HEK293 (cell line): ENCODE results near the gene UNK.

Experiments
- BCL11B ChIP-seq: fragments of 450-650 bp; formaldehyde crosslinking; IDR thresholded peaks from 2 replicates; pipeline ENCODE4 v1.5.1; 2016; ENCODE audit warnings: low read depth, missing biosample characterization, missing genetic modification characterization
- CTCF ChIP-seq: fragments of 450-650 bp; formaldehyde crosslinking; IDR thresholded peaks from 2 replicates; pipeline ENCODE4 v1.5.1; 2016; ENCODE audit warnings: missing biosample characterization, missing genetic modification characterization
- ELK4 ChIP-seq: IDR thresholded peaks from 2 replicates; pipeline ENCODE4 v1.6.1; 2011; ENCODE audit warnings: mild to moderate bottlenecking, low read depth, low read length, borderline replicate concordance
- HOXA7 ChIP-seq: sonication (generic); formaldehyde crosslinking; IDR thresholded peaks from 2 replicates; pipeline ENCODE4 v1.8.1; 2022; ENCODE audit warnings: missing genetic modification reagents, borderline replicate concordance
- KLF8 ChIP-seq: fragments of 450-650 bp; formaldehyde crosslinking; IDR thresholded peaks from 2 replicates; pipeline ENCODE4 v1.5.1; 2016; ENCODE audit warnings: missing biosample characterization, missing genetic modification characterization
- KLF9 ChIP-seq: fragments of 450-650 bp; formaldehyde crosslinking; IDR thresholded peaks from 2 replicates; pipeline ENCODE4 v1.5.1; 2016; ENCODE audit warnings: missing biosample characterization, missing genetic modification characterization, low read depth
- PRDM10 ChIP-seq: fragments of 450-650 bp; formaldehyde crosslinking; IDR thresholded peaks from 2 replicates; pipeline ENCODE4 v1.5.1; 2016; ENCODE audit warnings: missing biosample characterization, missing genetic modification characterization
- SCRT1 ChIP-seq: fragments of 450-650 bp; formaldehyde crosslinking; IDR thresholded peaks from 2 replicates; pipeline ENCODE4 v1.5.1; 2016; ENCODE audit warnings: missing biosample characterization, missing genetic modification characterization, borderline replicate concordance
- SCRT2 ChIP-seq: fragments of 450-650 bp; formaldehyde crosslinking; IDR thresholded peaks from 2 replicates; pipeline ENCODE4 v1.5.1; 2016; ENCODE audit warnings: missing biosample characterization, missing genetic modification characterization
- SP3 ChIP-seq: fragments of 450-650 bp; formaldehyde crosslinking; IDR thresholded peaks from 2 replicates; pipeline ENCODE4 v1.5.1; 2016; ENCODE audit warnings: missing biosample characterization, missing genetic modification characterization
- TSHZ1 ChIP-seq: fragments of 450-650 bp; formaldehyde crosslinking; IDR thresholded peaks from 2 replicates; pipeline ENCODE4 v1.5.1; 2016; ENCODE audit warnings: missing biosample characterization, missing genetic modification characterization, borderline replicate concordance
- ZBTB10 ChIP-seq: fragments of 450-650 bp; formaldehyde crosslinking; IDR thresholded peaks from 2 replicates; pipeline ENCODE4 v1.5.1; 2016; ENCODE audit warnings: missing biosample characterization, missing genetic modification characterization
- ZBTB7A ChIP-seq: fragments of 450-650 bp; formaldehyde crosslinking; IDR thresholded peaks from 2 replicates; pipeline ENCODE4 v1.5.1; 2016; ENCODE audit warnings: low read depth, missing biosample characterization, missing genetic modification characterization
- ZNF280C ChIP-seq: fragments of 450-650 bp; formaldehyde crosslinking; IDR thresholded peaks from 2 replicates; pipeline ENCODE4 v1.5.1; 2016; ENCODE audit warnings: missing biosample characterization, missing genetic modification characterization
- ZNF292 ChIP-seq: fragments of 450-650 bp; formaldehyde crosslinking; IDR thresholded peaks from 2 replicates; pipeline ENCODE4 v1.5.1; 2016; ENCODE audit warnings: low read depth, missing biosample characterization, missing genetic modification characterization, borderline replicate concordance
- ZNF335 ChIP-seq: fragments of 450-650 bp; formaldehyde crosslinking; conservative IDR thresholded peaks from 2 replicates; pipeline ENCODE4 v1.5.1; 2016; ENCODE audit warnings: missing biosample characterization, missing genetic modification characterization
- ZNF571 ChIP-seq: fragments of 450-650 bp; formaldehyde crosslinking; IDR thresholded peaks from 2 replicates; pipeline ENCODE4 v1.5.0; 2017; ENCODE audit warnings: missing biosample characterization, missing genetic modification characterization
- ZNF580 ChIP-seq: fragments of 450-650 bp; formaldehyde crosslinking; IDR thresholded peaks from 2 replicates; pipeline ENCODE4 v1.5.1; 2016; ENCODE audit warnings: missing biosample characterization, missing genetic modification characterization
- ZNF629 ChIP-seq: fragments of 450-650 bp; formaldehyde crosslinking; IDR thresholded peaks from 2 replicates; pipeline ENCODE4 v1.5.1; 2017; ENCODE audit warnings: missing biosample characterization, missing genetic modification characterization
- ZNF76 ChIP-seq: fragments of 450-650 bp; formaldehyde crosslinking; IDR thresholded peaks from 2 replicates; pipeline ENCODE4; 2016; ENCODE audit warnings: low read depth, missing biosample characterization, missing genetic modification characterization, borderline replicate concordance
- ZNF830 ChIP-seq: fragments of 450-650 bp; IDR thresholded peaks from 2 replicates; pipeline ENCODE4 v1.5.0; 2018; ENCODE audit warnings: missing biosample characterization, missing genetic modification characterization, low read depth, mild to moderate bottlenecking, moderate library complexity

Gene UNK

GRCh38 chr17:75749545-75750389 is 34.8 kb upstream of the UNK start (continued):
- TF ChIP-seq PRDM10 (tag by site-specific recombination), result peak; percentile 69
- peak; percentile 97 for TF ChIP-seq CTCF (tag by site-specific recombination)
- no peak for TF ChIP-seq ZNF280C (tag by site-specific recombination)
- 0 out of 2 replicates have a peak, but pooled peaks have one; percentile 28 for TF ChIP-seq KLF9
- no peak for TF ChIP-seq TSHZ1
- TF ChIP-seq ZNF629 (tag by site-specific recombination), result peak; percentile 32; the same call in 1 of the 2 replicates
- no peak for TF ChIP-seq ELK4
- TF ChIP-seq SCRT2, result peak; percentile 94
- TF ChIP-seq ZBTB10 (tag by site-specific recombination), result peak; percentile 71; the same call in 1 of the 2 replicates
- no peak for TF ChIP-seq ZNF571
- TF ChIP-seq SP3 (tag by site-specific recombination), result peak; percentile 33; the same call in 1 of the 2 replicates
- peak; percentile 58; the same call in 1 of the 2 replicates for TF ChIP-seq ZNF335 (tag by site-specific recombination)
- TF ChIP-seq ZNF580 (tag by site-specific recombination), result 0 out of 2 replicates have a peak, but pooled peaks have one; percentile 23
- TF ChIP-seq SCRT1 (tag by site-specific recombination), result peak; percentile 92
- TF ChIP-seq KLF8 (tag by site-specific recombination), result 0 out of 2 replicates have a peak, but pooled peaks have one; percentile 61
- TF ChIP-seq ZNF830 (tag by site-specific recombination), result no peak
- TF ChIP-seq ZBTB7A (tag by site-specific recombination), result no peak
- TF ChIP-seq HOXA7 (CRISPR knock-in tag), result no peak
- peak; percentile 64; the same call in 1 of the 2 replicates for TF ChIP-seq BCL11B (tag by site-specific recombination)
- TF ChIP-seq ZNF76 (tag by site-specific recombination), result no peak
- no peak for TF ChIP-seq ZNF292 (tag by site-specific recombination)
